GM20000 (cell line): Measurements from ENCODE around the gene FBN2.

Source experiments
- DNase-seq: peaks from one replicate; pipeline ENCODE4 v3.0.0; 2012; ENCODE audit warnings: low spot score
- TF ChIP-seq, protein P1 (sequence below): IDR thresholded peaks from 2 replicates; pipeline ENCODE4 v1.5.1; 2012; ENCODE audit warnings: mild to moderate bottlenecking, control low read depth; ENCODE audit errors: extremely low read depth, missing control alignments

FBN2 gene

DNA sequence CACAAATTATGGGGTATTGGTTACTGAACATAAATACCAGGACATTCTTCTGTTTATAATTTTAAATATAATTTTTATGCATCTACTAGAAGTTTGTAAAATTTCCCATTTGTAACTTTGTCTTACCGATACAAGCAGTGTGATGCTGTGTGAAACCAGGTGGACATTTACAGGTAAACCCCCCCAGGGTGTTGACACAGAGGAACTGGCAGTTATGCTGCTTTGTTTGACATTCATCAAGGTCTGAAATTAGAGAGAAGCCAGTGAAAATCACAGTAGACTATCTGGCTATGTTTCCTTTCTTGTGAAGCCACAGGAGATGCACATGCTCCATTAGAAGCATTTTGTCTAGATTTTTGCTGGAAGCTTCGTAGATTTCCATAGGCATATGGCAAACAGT is 263.6 kb downstream of the FBN2 start:
- TF ChIP-seq, protein P1, sequence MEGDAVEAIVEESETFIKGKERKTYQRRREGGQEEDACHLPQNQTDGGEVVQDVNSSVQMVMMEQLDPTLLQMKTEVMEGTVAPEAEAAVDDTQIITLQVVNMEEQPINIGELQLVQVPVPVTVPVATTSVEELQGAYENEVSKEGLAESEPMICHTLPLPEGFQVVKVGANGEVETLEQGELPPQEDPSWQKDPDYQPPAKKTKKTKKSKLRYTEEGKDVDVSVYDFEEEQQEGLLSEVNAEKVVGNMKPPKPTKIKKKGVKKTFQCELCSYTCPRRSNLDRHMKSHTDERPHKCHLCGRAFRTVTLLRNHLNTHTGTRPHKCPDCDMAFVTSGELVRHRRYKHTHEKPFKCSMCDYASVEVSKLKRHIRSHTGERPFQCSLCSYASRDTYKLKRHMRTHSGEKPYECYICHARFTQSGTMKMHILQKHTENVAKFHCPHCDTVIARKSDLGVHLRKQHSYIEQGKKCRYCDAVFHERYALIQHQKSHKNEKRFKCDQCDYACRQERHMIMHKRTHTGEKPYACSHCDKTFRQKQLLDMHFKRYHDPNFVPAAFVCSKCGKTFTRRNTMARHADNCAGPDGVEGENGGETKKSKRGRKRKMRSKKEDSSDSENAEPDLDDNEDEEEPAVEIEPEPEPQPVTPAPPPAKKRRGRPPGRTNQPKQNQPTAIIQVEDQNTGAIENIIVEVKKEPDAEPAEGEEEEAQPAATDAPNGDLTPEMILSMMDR, result no peak
- no peak for DNase-seq

DNA sequence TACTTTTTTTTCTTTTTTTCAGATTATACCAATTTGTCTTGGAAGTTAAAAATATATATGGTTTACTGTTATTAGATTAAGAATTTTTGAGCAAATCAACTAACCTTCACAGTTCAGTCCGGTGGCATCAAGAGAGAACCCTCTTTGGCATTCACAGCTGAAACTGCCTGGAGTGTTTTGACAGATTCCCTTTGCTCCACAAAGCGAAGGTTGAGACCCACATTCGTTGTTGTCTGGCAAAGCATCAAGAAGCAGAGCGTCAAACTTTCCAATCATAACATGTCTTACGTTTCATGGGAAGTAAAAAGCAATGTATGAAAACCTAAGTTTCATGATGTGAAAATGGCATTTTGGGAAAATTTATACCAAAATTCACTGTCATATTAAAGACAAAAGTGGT is 264.3 kb downstream of the FBN2 start:
- TF ChIP-seq, protein P1, result no peak
- no peak for DNase-seq

DNA sequence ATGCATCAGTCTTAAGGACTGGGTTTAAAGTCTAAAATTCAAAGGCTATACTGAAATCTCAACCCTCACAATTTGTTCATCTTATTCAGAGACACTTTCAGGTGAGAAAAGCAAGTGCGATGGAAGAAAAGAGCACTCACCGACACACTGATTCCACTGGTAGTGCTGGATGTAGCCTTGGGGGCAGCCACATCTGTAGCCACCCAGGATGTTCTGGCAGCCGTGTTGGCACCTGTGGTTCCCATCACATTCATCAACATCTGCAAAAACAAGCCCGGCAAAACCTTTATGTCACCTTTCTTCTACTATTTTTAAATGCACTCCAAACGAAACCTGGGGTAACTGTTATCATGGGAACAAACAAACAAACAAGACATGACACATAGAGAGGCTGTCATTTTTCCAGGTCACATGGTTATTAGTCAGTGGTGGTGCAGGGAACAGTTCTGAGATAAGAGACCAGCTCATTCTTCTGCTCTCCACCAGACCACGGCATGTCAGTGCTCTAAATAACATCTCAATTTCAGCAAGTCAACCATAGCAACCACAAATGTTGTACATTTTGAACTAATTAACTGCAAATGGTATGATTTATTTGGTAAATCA is 266.1 kb downstream of the FBN2 start:
- no peak for DNase-seq
- TF ChIP-seq, protein P1, result no peak

DNA sequence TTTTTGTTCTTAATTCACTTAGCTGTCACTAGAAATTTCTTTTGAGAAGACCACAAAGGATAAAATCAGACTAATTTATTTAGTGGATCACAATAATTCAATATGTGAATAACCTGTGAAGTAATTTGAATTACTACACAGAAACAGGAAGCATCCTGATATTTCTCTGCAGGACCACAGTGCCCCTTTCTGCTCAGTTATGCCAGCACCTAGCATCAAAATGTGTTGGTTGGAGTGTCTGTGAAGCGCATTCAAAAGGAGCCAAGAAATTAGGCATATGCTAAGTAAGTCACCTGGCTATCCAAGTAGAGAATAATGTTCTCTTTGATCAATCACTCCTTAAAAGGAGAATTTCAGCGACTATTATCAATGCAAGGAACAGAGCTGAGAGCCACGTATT is 267.0 kb downstream of the FBN2 start:
- DNase-seq, result no peak
- TF ChIP-seq, protein P1, result no peak

DNA sequence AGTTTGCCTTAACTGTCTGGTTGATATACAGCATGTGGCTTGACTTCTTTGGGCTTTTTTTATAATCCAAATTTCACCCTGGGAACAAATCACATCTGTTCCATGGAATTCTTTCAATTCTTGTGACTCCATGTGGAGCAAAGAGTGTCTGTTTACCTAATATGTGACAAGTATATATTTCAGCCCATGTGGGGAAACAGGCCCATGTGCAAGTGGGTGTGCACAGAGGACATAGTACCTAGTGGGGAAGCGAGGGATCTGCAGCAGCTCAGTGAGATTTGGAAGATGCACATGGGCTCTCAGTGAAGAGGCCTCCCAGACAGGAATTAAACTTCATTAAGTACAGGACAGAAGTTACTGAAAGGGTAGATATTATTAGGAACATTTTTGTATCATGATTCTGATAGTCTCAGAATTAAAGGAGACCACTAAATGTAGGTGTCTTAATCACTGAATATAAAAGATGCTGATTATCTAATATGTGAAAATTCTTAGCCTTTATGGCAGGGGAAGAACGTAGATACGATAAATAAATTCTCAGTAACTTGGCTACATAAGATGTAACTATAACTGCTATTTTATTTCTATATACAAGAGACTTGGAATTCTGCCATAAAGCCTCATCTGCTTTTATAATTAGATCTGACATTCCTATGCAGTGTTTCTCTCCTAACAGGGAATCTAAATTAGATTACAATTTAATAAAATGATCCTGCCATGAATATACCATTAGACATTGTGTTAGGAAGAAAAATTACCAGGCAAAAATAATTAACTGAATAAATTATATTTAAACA is 273.3 kb downstream of the FBN2 start:
- TF ChIP-seq, protein P1, result no peak
- DNase-seq, result no peak

DNA sequence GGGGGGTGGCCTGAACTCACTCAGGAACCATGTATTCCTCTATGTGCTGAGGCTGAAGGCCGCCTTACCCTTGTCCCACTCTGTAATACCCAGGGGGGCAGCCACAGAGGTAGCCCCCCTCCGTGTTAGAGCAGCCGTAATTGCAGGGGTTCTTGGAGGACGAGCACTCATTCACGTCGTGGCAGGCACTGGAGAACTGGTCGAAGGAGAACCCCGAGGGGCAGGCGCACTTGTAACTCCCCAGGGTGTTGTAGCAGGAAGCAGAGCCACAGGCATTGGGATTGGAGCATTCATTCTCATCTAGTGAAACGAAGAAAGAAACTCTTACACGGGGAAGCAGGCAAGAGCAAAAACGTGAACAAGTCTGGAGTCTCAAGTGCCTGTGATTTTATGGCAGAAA is 274.7 kb downstream of the FBN2 start:
- TF ChIP-seq, protein P1, result no peak
- DNase-seq, result no peak

DNA sequence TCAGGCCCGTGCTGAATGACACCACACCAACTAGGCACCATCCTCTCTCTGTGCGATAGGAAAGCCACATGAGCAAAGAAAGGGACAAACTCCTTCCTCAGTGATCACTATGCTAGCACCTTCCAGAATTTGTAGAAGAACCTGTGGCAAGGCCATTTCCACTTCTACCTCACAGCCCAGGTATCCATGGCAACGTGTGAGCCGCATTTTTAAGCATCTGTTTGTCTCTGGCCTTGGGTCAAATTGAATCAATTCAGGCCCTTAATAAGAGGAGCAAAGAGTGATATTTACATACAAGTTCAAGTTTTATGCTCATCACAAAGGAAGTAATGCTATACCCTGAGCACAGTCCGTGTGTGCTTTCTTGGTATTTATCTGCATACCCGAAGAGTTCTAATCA is 275.1 kb downstream of the FBN2 start:
- no peak for DNase-seq
- TF ChIP-seq, protein P1, result no peak
